GM21576 (cell line): Measurements from ENCODE around the gene ADIPOR1.
A peak's percentile ranks its signal among the peaks of the same experiment; 100 is the strongest.
"Not testable (repeated sequence)": the region's sequence is repeated elsewhere in the genome, so short reads cannot be mapped to it uniquely, and the experiment has no call there.

Experiments
- ATAC-seq: cut with Tn5 transposase; IDR thresholded peaks from one replicate; pipeline ENCODE4 v1.9.1; 2021; ENCODE audit warnings: mild to moderate bottlenecking, moderate library complexity; ENCODE audit not compliant: unreplicated experiment

ADIPOR1 gene, protein sequence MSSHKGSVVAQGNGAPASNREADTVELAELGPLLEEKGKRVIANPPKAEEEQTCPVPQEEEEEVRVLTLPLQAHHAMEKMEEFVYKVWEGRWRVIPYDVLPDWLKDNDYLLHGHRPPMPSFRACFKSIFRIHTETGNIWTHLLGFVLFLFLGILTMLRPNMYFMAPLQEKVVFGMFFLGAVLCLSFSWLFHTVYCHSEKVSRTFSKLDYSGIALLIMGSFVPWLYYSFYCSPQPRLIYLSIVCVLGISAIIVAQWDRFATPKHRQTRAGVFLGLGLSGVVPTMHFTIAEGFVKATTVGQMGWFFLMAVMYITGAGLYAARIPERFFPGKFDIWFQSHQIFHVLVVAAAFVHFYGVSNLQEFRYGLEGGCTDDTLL

DNA sequence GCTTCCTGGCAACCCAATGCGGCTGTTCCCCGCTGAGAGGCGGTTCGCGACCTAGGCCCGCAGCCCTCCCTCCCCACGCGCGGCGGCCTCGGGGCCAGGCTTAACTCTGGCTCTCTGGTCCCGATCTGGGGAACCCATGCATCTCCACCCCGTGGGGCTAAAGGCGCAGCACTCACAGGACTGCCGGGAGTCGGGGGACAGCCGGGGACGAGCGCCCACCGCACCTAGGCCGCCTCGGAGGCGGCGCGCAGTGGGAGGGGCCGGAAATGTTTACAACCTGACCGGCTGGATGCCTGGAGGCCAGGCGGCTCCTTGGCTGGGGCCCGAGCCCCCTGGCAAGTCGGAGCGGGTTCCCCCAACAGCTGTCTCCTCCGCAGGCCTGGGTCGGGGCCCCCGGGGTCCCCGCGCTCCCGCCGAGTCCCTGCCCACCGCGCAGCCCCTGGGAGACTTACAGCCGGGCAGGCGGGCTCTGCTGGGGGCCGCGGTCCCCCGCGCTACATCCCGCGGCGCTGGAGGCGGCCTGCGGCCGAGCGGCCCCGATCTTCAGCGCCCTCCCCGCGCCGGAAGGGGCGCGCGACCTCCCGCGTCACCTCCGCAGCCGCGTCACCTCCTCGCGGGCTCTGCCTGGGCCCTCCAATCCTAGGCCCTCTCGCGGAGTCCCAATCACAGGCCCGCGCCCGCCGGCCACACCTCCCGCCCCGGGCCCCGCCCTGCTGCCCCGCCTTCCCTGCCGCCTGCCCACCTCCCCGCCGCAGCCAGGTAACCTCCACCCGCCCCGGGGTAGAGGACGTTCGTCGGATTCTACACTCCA lies at the start of gene ADIPOR1:
Gene ADIPOR1 (minus strand): TSS at position 580 of the 811 bp plus-strand sequence. CDS start 7,242 bp downstream, outside the sequence.
- peak; percentile 98 for ATAC-seq

DNA sequence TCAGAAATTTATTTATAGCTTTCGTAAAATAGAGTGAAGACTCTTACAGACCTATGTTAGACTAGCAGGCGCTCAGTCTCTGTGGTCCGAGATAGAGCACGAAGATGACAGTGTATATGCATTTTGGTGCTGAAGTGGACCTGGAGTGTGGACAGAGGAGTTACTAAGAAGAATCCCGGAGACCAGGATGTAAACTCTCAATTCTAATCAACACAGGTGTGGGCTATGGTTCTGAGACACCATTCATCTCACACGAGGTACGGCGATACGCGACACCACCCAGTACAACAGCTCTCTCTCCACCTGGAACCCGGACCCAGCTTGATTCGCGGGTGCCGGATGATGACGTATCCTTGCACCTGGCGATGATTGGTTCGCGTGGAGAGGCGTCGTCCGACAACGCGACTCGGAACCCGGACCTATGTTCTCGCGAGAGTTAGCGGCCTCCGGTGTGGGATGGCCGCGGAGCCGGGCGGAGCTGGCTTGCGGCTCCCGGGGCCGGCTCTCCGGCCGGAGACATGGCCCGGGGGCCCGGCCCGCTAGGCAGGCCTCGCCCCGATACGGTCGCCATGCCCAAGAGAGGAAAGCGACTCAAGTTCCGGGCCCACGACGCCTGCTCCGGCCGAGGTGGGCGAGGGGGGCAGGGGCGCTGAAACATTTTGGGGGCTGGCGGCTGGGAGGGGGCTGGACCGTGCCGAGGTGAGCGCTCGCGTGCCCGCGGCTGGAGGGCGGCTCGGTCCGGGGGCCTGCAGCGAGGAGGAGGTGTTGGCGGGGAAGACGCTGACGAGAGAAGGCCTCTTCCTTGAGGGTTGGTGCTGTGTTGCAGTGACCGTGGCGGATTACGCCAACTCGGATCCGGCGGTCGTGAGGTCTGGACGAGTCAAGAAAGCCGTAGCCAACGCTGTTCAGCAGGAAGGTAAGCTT lies 49.1 kb upstream of the ADIPOR1 start, which contains the start of gene TMEM183A:
Gene TMEM183A (plus strand): TSS at position 427 of the 924 bp plus-strand sequence. CDS start 92 bp downstream, at position 519.
- ATAC-seq = peak; percentile 88

DNA sequence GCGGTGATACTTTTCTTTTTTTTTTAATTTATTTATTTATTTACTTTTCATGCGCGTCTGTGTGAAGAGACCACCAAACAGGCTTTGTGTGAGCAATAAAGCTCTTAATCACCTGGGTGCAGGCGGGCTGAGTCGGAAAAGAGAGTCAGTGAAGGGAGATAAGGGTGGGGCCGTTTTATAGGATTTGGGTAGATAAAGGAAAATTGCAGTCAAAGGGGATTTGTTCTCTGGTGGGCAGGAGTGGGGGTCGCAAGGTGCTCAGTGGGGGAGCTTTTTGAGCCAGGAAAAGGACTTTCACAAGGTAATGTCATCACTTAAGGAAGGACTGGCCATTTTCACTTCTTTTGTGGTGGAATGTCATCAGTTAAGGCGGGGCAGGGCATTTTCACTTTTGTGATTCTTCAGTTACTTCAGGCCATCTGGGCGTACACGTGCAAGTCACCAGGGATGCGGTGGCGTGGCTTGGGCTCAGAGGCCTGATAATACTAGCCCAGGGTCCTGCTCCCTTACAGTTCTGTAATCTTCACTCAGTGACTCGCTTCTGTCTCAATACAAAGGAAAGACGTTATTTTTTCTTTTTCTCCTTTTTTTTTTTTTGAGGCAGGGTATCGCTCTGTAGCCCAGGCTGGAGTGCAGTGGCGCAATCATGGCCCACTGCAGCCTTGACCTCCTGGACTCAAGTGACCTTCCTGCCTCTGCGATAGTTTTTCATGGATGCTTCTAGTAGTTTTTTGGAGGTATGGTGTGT lies 47.5 kb upstream of the ADIPOR1 start:
- not testable (repeated sequence) for ATAC-seq

DNA sequence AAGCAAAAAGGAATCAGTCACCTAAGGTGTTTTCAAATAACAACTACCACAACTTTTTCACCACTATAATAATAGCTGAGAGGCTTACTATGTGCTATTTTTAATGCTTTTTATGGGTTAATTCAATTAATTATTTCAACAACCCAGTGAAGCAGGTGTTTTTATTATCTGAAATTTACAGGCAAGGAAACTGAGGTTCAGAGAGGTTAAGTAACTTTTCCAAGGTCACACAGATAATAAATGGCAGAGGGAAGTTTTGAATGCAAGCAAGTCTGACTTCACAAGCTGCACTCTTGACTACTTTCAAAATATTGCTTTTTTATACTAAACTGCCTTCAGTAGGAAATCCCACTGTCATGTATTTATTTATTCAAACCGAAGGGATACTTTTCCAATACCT lies 44.8 kb upstream of the ADIPOR1 start:
- ATAC-seq = no peak

DNA sequence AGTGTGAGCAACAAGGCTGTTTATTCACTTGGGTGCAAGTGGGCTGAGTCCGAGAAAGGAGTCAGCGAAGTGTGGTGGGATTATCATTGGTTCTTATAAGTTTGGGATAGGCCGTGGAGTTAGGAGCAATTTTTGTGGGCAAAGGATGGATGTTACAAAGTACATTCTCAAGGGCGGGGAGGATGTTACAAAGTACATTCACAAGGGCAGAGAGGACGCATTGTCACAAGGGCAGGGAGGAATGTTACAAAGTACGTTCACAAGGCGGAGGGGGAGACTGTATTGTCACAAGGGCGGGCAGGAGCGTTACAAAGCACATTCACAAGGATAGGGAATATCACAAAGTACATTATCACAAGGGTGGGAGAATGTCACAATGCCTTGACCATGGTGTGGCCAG lies 43.9 kb upstream of the ADIPOR1 start:
- ATAC-seq = no peak

DNA sequence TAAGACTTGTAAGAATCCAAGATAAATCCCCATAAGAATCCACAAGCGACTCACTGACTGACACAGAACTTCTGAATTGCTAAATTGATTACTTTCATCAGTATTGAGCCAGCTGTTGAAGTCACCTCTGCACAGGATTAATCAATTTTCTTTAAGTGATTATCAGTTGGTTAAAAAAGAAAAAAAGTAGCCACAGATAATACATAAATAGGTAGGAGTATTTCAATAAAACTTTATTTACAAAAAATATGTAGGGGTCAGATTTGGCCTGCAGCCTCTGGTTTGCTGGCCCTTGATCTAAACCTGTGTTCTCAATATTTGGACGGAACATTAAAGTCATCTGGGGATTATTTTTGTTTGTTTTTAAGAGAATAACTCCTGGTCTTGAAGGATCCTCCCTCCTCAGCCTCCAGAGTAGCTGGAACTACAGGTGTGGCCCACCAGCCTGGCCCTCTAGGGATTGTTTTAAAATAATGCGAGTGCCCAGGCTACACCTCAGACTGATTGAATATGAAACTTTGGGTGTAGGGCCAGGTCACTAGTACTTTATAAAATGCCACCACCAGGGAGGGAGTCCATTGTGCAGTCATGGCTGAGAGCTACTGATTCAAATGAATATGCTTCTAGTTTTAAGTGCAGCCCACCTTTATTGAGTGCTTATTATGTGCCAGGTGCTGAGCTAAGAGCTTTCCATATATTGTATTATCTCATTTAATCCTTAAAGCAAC lies 42.3 kb upstream of the ADIPOR1 start:
- ATAC-seq = no peak

DNA sequence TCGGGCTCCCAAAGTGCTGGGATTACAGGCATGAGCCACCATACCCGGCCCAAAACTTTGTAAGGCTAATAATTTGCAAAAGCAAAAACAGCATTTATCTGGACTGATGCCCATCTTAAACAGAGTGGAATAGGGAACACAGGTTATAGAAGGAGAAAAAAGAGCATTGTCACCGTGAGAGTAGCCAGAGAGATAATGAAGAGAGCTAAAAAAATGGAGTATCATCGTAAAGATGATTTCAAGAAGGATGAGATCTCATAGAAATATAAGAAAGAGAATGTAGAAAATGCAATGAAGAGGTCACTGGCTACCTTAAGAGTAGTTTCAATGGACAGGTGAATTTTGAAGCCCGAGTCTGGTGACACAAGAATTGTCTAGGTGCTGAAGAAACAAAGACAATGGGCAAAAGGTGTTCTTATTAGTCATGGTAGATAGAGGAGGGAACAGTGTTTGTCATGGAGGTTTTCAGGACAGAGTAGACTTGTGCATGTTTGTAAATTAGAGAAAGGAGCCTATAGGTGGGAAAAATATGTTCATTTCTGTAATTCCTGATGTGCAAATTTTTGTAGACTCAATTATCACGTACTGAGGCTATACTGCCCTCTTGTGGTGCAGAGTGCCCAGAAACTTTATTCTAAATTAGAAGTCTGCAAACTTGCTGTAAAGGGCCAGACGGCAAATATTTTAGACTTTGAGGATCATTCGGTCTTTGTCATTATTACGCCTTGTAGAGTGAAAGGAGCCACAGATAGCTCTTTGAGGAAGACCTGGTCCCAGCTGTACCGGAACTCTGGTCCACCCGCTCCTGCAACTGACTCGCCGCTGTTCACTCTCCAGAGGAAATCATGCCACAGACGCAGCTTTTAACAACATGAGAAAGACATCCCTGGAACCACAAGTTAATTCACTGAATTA lies 41.0 kb upstream of the ADIPOR1 start:
- no peak for ATAC-seq

DNA sequence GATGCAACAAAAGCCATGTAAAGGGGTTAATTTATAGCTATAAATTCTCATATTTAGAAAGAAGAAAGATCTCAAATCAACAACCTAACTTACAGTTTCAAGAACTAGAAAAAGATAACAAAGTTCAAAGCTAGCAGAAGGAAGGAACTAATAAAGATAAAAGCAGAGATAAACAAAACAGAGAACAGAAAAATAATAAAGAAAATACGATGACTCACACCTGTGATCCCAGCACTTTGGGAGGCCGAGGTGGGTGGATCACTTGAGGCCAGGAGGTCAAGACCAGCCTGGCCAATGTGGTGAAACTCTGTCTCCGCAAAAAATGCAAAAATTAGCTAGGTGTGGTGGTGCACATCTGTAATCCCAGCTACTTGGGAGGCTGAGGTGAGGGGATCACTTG lies 36.6 kb upstream of the ADIPOR1 start:
- ATAC-seq = no peak

DNA sequence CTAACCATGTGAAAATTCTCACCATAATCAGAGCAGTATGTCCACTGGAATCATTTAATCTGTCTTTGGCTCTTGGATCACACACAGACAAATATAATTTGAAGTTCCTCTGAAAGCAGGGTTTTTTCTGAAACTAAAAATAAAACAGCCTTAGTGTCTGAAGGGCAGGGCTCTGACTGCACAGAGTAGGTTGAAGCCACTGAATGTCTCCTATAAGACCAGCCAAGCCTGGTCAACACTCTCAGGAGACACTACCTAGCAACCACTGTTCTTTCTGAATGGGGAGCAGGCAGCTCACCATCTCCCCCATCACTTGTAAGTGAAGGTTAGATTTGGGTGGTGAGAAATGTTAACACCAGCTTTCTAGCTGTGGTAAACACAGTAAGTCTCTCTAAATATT lies 33.0 kb upstream of the ADIPOR1 start:
- no peak for ATAC-seq

DNA sequence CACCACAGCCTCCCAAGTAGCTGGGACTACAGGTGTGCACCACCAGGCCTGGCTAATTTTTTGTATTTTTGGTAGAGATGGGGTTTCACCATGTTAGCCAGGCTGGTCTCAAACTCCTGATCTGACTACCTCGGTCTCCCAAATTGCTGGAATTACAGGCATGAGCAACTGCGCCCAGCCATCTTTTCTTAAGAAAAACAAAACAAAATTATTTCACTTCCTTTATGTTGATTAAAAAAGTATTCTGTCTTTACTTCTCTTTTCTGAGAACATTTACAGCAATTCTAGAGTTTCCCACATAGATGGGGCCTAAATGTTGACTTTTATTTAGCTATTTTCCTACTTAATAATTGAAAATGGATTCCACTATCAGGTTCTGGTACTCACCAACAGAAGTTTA lies 31.8 kb upstream of the ADIPOR1 start:
- no peak for ATAC-seq

DNA sequence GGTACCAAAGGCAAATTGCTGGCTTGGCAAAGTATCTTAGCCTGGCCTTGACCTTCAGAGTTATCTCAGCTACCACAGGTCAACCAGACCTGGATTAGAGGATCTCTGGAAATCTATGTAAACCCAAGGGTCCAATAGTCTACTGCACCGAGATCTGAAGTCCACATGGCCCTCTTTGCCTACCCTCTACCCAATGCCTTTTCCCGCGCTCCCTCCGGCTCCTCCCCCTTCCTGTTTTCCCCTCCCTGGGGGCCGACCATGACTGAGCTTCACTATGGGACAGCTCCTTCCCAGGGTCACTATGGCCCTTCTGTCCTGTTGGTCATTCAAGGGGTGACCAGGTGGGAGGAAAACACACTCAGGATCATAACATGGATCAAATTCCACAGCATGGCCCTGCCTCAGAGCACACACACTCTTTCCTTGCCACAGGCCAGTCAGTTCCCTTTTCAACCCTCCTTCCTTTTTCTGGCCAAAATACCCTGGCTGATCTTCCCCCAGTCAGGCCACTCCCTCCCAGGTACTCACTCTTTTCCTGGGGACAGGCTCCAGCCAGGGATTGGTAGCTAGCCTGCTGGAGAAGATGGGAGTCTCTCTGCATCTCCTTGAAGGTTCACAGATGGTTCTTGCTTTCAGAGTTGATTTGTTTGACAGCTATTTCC lies 29.9 kb upstream of the ADIPOR1 start:
- ATAC-seq = no peak

DNA sequence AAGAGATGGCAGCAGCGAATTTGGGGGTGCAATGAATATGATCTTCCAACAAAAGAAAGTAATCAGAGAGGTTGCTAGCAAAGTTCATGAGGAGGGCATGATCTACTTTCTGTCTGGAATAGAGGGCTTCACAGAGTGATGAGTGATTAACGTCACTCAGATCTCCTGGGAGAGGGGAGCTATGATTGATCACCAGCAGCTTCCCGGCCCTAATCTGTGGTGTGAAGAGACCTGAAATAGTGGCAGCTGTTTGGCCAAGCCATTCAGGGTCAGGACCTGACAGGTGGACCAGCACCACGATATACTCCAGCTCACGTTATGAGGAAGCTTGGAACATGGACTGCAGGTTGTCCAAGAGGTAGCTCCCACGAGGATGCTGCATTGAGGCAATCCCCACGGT lies 29.1 kb upstream of the ADIPOR1 start:
- ATAC-seq = no peak

DNA sequence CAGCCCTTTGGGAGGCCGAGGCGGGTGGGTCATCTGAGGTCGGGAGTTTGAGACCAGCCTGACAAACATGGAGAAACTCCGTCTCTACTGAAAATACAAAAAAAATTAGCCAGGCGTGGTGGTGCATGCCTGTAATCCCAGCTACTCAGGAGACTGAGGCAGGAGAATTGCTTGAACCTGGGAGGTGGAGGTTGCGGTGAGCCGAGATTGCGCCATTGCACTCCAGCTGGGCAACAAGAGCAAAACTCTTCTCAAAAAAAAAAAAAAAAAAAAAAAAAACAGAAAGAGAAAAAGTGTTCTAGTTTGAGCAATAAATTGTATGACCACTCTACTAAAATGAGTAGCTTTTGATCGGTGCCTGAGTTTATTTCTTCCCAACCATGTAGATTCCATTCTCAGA lies 28.0 kb upstream of the ADIPOR1 start:
- ATAC-seq = not testable (repeated sequence)

DNA sequence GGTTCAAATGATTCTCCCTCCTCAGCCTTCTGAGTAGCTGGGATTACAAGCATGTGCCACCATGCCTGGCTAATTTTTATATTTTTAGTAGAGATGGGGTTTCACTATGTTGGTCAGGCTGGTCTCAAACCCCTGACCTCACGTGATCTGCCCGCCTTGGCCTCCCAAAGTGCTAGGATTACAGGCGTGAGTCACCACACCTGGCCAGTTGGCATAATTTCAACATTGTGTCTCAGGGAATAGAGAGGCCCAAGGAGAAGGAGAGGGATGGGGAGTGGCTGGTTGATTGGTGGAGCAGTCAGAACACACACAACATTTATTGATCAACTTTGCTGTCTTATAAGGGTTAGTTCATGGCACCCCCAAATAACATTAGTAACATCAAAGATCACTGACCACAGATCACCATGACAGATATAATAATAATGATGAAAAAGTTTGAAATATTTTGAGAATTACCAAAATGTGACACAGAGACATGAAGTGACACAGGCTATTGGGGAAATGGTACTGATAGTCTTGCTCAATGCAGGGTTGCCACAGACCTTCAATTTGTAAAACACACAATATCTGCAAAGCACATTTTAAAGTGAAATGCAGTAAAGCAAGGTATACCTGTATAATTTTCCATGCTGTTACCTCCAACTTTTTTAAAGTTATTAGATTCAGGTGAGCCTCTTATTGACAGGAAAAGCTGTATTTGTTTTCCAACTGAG lies 24.8 kb upstream of the ADIPOR1 start:
- no peak for ATAC-seq

DNA sequence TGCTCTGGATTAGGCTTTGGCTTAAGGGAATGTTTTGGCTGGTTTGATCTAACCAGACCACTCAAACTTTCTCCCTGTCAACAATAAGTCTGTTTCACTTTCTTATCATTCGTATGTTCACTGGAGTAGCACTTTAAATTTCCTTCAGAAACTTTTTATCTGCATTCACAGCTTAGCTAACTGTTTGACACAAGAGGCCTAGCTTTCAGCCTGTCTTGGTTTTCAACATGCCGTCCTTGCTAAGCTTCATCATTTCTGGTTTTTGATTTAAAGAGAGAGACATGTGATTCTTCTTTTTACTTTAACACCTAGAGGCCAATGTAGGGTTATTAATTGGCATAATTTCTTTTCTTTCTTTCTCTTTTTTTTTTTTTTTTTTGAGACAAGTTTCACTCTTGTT lies 23.8 kb upstream of the ADIPOR1 start:
- no peak for ATAC-seq

DNA sequence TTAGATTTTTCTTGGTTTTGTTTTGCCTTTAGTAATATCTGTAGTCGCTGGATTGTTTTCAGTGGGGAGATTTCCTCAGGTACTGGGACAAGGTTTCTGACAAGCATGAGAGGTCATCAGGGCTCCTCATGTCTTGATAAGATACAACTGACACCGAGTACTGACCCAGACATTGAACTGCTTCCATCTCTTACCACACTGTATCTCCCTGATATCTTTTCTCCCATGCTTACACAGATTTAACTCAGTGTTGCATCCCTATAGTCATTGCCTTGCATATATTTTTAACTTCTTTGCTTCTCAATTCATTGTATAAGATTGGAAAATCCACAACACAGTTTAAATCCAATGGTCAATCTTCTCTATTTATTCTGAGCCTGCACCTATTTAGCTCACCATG lies 21.3 kb upstream of the ADIPOR1 start:
- no peak for ATAC-seq

DNA sequence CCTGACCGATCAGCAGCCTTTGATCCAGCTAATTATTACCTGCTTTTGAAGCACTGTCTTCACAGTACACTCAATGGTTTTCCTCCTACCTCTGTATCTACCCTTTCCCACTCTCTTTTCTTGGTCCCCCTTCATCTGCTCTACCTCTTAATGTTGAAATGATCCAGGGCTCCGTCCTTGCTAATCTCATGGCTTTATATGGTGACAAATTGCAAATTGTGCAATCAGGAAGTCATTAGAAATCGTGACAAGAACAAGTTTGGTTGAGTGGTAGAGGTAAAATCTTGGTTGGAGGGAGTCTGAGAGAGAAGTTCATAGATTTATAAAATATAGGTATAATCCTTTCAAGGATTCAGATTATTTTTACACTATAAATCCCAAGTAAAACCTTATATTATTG lies 18.5 kb upstream of the ADIPOR1 start:
- ATAC-seq = no peak
